HepG2 (cell line): ENCODE data around the gene KRTAP10-9.

Experiments
- ARNT ChIP-seq: fragments of 450-650 bp; IDR thresholded peaks from 2 replicates; pipeline ENCODE4 v1.6.1; 2017
- CREB1 ChIP-seq, 2 experiments: fragments of 450-650 bp in 1 of 2; IDR thresholded peaks; 2 replicates each; pipeline ENCODE4 v1.6.1; 2016 to 2017; ENCODE audit warnings: control low read depth in 1 of 2, mild to moderate bottlenecking in 1 of 2, missing compliant biosample characterization in 1 of 2, missing genetic modification characterization in 1 of 2
- CTCF ChIP-seq: sonication (generic); formaldehyde crosslinking; IDR thresholded peaks from 2 replicates; pipeline ENCODE4 v1.5.0; 2020; ENCODE audit warnings: mild to moderate bottlenecking, missing genetic modification reagents, moderate library complexity
- GABPA ChIP-seq, 2 experiments: IDR thresholded peaks; 2 replicates each; pipeline ENCODE4 v1.6.1; 2011 to 2016; ENCODE audit warnings: low read depth in 2 of 2, low read length in 1 of 2, missing biosample characterization in 1 of 2, missing genetic modification characterization in 1 of 2
- HDAC1 ChIP-seq: sonication (generic); formaldehyde crosslinking; IDR thresholded peaks from 2 replicates; pipeline ENCODE4 v1.5.1; 2020; ENCODE audit warnings: mild to moderate bottlenecking, missing genetic modification reagents
- MXI1 ChIP-seq: IDR thresholded peaks from 3 replicates; pipeline ENCODE4 v1.6.1; 2012; ENCODE audit warnings: low read depth, low read length, inconsistent platforms, borderline replicate concordance
- NCOA2 ChIP-seq: sonication (generic); formaldehyde crosslinking; IDR thresholded peaks from 2 replicates; pipeline ENCODE4 v1.8.0; 2022; ENCODE audit warnings: inconsistent platforms
- PBX3 ChIP-seq: sonication (generic); formaldehyde crosslinking; IDR thresholded peaks from 2 replicates; pipeline ENCODE4 v1.8.1; 2023; ENCODE audit warnings: missing genetic modification reagents, inconsistent platforms, borderline replicate concordance
- TF ChIP-seq, protein P1 (sequence below): sonication (generic); formaldehyde crosslinking; IDR thresholded peaks from 2 replicates; pipeline ENCODE4 v1.4.0; 2020; ENCODE audit warnings: missing genetic modification reagents, mild to moderate bottlenecking, borderline replicate concordance
- TF ChIP-seq, protein P2 (sequence below): sonication (generic); formaldehyde crosslinking; conservative IDR thresholded peaks from 2 replicates; pipeline ENCODE4 v1.4.0; 2020; ENCODE audit warnings: missing genetic modification reagents
- TF ChIP-seq, protein P3 (sequence below), 2 experiments: sonication (generic) in 1 of 2; formaldehyde crosslinking in 1 of 2; IDR thresholded peaks; 2 replicates each; pipeline versions ENCODE4 v1.4.0 to v1.6.1; 2018 to 2020; ENCODE audit warnings: missing genetic modification reagents in 2 of 2, borderline replicate concordance in 1 of 2, low read depth in 1 of 2, mild to moderate bottlenecking in 1 of 2, missing biosample characterization in 1 of 2
- TF ChIP-seq, protein P4 (sequence below): IDR thresholded peaks from 2 replicates; pipeline ENCODE4 v1.6.1; 2012; ENCODE audit warnings: inconsistent platforms

- no peak for TF ChIP-seq ARNT
- TF ChIP-seq, protein P1, sequence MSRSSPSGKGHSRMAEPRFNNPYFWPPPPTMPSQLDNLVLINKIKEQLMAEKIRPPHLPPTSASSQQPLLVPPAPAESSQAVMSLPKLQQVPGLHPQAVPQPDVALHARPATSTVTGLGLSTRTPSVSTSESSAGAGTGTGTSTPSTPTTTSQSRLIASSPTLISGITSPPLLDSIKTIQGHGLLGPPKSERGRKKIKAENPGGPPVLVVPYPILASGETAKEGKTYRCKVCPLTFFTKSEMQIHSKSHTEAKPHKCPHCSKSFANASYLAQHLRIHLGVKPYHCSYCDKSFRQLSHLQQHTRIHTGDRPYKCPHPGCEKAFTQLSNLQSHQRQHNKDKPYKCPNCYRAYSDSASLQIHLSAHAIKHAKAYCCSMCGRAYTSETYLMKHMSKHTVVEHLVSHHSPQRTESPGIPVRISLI (CRISPR knock-in tag), result no peak
- TF ChIP-seq CTCF (CRISPR knock-in tag), result no peak
- TF ChIP-seq, protein P2, sequence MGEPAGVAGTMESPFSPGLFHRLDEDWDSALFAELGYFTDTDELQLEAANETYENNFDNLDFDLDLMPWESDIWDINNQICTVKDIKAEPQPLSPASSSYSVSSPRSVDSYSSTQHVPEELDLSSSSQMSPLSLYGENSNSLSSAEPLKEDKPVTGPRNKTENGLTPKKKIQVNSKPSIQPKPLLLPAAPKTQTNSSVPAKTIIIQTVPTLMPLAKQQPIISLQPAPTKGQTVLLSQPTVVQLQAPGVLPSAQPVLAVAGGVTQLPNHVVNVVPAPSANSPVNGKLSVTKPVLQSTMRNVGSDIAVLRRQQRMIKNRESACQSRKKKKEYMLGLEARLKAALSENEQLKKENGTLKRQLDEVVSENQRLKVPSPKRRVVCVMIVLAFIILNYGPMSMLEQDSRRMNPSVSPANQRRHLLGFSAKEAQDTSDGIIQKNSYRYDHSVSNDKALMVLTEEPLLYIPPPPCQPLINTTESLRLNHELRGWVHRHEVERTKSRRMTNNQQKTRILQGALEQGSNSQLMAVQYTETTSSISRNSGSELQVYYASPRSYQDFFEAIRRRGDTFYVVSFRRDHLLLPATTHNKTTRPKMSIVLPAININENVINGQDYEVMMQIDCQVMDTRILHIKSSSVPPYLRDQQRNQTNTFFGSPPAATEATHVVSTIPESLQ (CRISPR knock-in tag), result no peak
- TF ChIP-seq, protein P3, sequence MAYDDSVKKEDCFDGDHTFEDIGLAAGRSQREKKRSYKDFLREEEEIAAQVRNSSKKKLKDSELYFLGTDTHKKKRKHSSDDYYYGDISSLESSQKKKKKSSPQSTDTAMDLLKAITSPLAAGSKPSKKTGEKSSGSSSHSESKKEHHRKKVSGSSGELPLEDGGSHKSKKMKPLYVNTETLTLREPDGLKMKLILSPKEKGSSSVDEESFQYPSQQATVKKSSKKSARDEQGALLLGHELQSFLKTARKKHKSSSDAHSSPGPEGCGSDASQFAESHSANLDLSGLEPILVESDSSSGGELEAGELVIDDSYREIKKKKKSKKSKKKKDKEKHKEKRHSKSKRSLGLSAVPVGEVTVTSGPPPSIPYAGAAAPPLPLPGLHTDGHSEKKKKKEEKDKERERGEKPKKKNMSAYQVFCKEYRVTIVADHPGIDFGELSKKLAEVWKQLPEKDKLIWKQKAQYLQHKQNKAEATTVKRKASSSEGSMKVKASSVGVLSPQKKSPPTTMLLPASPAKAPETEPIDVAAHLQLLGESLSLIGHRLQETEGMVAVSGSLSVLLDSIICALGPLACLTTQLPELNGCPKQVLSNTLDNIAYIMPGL (CRISPR knock-in tag; IDR thresholded peaks at IDR 0.05; ENCODE audit: borderline replicate concordance in 1 of 2, low read depth in 1 of 2), result no peak
- no peak for TF ChIP-seq MXI1
- no peak for TF ChIP-seq PBX3 (CRISPR knock-in tag)
- TF ChIP-seq, protein P4, sequence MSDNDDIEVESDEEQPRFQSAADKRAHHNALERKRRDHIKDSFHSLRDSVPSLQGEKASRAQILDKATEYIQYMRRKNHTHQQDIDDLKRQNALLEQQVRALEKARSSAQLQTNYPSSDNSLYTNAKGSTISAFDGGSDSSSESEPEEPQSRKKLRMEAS, result no peak
- no peak for TF ChIP-seq CREB1 (IDR thresholded peaks at IDR 0.05)
- TF ChIP-seq CREB1 (CRISPR knock-in tag; IDR thresholded peaks at IDR 0.05), result no peak
- TF ChIP-seq NCOA2 (CRISPR knock-in tag), result no peak
- no peak for TF ChIP-seq GABPA (IDR thresholded peaks at IDR 0.05; ENCODE audit: low read depth, low read length)
- no peak for TF ChIP-seq GABPA (CRISPR knock-in tag; IDR thresholded peaks at IDR 0.05; ENCODE audit: low read depth)
- no peak for TF ChIP-seq HDAC1 (CRISPR knock-in tag)
Observed at GRCh38 chr21:44612029-44612486, 14.8 kb upstream of the KRTAP10-9 start, which contains the start of gene KRTAP10-8.
